Ascending aorta (tissue), 2 donors: Measurements from ENCODE around the gene UBE2Q2. TPM values are rescaled to one million over a fixed set of nuclear protein-coding genes. Genes with fewer than 3 reads are reported as not detected.

Experiments used
- DNase-seq, 2 donors: peaks; one replicate each; pipeline ENCODE4 v3.0.0-alpha.2; 2019; ENCODE audit warnings: low spot score in 2 of 2
- H3K27ac ChIP-seq, 2 donors: fragments of 200-600 bp; sonication (generic); one replicate each; pipeline ENCODE4 v1.5.1; 2016 to 2017; ENCODE audit warnings: mild to moderate bottlenecking in 1 of 2
- H3K27me3 ChIP-seq: fragments of 200-600 bp; sonication (generic); one replicate; pipeline ENCODE4 v1.5.1; 2017
- H3K36me3 ChIP-seq, 2 donors: fragments of 200-600 bp; sonication (generic); one replicate each; pipeline ENCODE4 v1.5.1; 2016
- H3K4me1 ChIP-seq, 2 donors: fragments of 200-600 bp; sonication (generic); one replicate each; pipeline ENCODE4 v1.5.1; 2016 to 2017; ENCODE audit warnings: mild to moderate bottlenecking in 1 of 2
- H3K4me3 ChIP-seq, 2 donors: fragments of 200-600 bp; sonication (generic); one replicate each; pipeline ENCODE4 v1.5.1; 2016 to 2017; ENCODE audit warnings: mild to moderate bottlenecking in 1 of 2
- H3K9me3 ChIP-seq, 2 donors: fragments of 200-600 bp; sonication (generic); one replicate each; pipeline ENCODE4 v1.5.1; 2016
- intact Hi-C: fragments of 100-400 bp; cut with DNase I; formaldehyde crosslinking; loops from one replicate; pipeline ENCODE4 v1.15.1; 2023
- total RNA-seq: library from RNA; depleted of rRNA; stranded (reverse); fragments of >200 nt; gene quantifications from one replicate; pipeline ENCODE4 v1.1.0, GENCODE V29; 2016
- TF ChIP-seq, protein P1 (sequence below), 3 experiments: fragments of 200-600 bp in 2 of 3; fragments of 450-650 bp in 1 of 3; sonication (generic) in 2 of 3; IDR thresholded peaks; one replicate each; pipeline ENCODE4 v1.5.1; 2016 to 2019; ENCODE audit warnings: antibody characterized with exemption in 3 of 3, mild to moderate bottlenecking in 1 of 3, moderate library complexity in 1 of 3

Gene UBE2Q2
- total RNA-seq, 1 donor from 2014 or later, result 40.3 TPM

GRCh38 chr15:75815811-75816719 lies 27.2 kb upstream of the UBE2Q2 start:
- TF ChIP-seq, protein P1, sequence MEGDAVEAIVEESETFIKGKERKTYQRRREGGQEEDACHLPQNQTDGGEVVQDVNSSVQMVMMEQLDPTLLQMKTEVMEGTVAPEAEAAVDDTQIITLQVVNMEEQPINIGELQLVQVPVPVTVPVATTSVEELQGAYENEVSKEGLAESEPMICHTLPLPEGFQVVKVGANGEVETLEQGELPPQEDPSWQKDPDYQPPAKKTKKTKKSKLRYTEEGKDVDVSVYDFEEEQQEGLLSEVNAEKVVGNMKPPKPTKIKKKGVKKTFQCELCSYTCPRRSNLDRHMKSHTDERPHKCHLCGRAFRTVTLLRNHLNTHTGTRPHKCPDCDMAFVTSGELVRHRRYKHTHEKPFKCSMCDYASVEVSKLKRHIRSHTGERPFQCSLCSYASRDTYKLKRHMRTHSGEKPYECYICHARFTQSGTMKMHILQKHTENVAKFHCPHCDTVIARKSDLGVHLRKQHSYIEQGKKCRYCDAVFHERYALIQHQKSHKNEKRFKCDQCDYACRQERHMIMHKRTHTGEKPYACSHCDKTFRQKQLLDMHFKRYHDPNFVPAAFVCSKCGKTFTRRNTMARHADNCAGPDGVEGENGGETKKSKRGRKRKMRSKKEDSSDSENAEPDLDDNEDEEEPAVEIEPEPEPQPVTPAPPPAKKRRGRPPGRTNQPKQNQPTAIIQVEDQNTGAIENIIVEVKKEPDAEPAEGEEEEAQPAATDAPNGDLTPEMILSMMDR (IDR thresholded peaks at IDR 0.05), result no peak
- H3K4me1 ChIP-seq, result no peaks in the 10 kb centered on the region
- H3K4me3 ChIP-seq, result no peak overlapping the region
- no peaks in the 10 kb centered on the region for H3K27me3 ChIP-seq
- H3K9me3 ChIP-seq, result no peaks in the 10 kb centered on the region
- H3K36me3 ChIP-seq, result no peaks in the 10 kb centered on the region
- no peak for DNase-seq
- no peak overlapping the region for H3K27ac ChIP-seq
- intact Hi-C loops, result loop anchor here (10.0 kb wide), 1 partner anchor 329 kb away; no protein-coding TSS in a partner anchor

DNA sequence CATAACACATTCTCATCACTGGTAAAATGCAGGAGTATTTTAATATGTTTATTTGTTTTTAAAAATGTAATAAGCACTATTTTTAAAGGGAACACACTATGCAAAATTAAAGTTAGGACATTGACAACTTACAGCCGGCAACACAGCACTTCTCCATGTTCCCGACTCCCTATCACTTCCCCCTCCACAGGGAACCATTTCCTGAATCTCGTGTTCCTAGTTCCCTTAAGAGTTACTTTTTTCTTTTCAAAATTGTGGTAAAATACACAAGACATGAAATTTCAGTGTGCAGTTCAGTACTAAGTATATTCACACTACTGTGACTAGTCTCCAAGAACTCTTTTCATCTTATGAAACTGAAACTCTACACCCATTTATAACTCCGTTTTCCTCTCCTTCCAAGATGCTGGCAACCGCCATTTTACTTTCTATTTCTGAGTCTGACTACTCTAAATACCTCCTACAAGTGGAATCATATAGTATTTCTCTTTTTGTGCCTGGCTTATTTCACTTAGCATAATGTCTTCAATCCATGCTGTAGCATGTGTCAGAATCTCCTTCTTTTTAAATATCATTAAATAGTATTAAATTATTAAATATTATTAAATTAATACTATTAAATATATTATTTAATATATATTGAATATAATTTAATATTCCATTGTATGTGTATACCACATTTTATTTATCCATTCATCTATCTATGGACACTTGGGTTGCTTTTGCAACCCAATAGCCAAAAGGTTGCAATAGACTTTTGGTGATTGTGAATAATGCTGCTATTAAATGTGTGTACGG lies 25.9 kb upstream of the UBE2Q2 start:
- intact Hi-C loops, result loop anchor here (10.0 kb wide), 1 partner anchor 327 kb away; no protein-coding TSS in a partner anchor
- no peaks in the 10 kb centered on the region for H3K27me3 ChIP-seq
- H3K4me3 ChIP-seq, result peak overlapping the region in 1 of 2 donors; percentile 33
- no peak overlapping the region for H3K27ac ChIP-seq
- DNase-seq, result no peak
- TF ChIP-seq, protein P1 (IDR thresholded peaks at IDR 0.05), result no peak
- no peaks in the 10 kb centered on the region for H3K4me1 ChIP-seq
- H3K36me3 ChIP-seq, result no peaks in the 10 kb centered on the region
- H3K9me3 ChIP-seq, result no peaks in the 10 kb centered on the region

DNA sequence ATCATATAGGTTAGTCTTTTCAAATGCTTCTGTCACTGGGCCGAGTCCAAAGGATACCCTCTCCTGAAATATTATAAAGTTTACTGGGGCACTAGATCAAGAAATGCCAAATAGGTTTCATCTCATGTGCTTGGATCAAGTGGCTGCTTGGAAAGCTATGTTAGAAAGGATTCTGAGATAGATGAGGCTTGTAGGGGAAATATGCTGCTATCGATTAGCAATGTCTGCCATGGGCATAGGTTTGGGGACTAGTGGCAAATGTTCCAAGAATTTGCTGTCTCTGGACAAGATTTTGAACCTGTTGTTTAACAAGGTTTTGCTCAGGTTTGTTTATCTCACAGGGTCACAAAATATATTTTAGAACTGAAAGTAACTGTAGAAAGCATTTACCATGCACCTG lies 23.0 kb upstream of the UBE2Q2 start:
- TF ChIP-seq, protein P1 (IDR thresholded peaks at IDR 0.05), result no peak
- H3K36me3 ChIP-seq, result no peaks in the 10 kb centered on the region
- H3K27ac ChIP-seq, result no peak overlapping the region
- H3K9me3 ChIP-seq, result no peaks in the 10 kb centered on the region
- H3K27me3 ChIP-seq, result no peaks in the 10 kb centered on the region
- intact Hi-C loops, result no loop called here
- H3K4me1 ChIP-seq, result no peaks in the 10 kb centered on the region
- no peak overlapping the region for H3K4me3 ChIP-seq
- DNase-seq, result no peak

GRCh38 chr15:75821786-75822345 lies 21.4 kb upstream of the UBE2Q2 start:
- intact Hi-C loops, result no loop called here
- TF ChIP-seq, protein P1 (IDR thresholded peaks at IDR 0.05), result no peak

DNA sequence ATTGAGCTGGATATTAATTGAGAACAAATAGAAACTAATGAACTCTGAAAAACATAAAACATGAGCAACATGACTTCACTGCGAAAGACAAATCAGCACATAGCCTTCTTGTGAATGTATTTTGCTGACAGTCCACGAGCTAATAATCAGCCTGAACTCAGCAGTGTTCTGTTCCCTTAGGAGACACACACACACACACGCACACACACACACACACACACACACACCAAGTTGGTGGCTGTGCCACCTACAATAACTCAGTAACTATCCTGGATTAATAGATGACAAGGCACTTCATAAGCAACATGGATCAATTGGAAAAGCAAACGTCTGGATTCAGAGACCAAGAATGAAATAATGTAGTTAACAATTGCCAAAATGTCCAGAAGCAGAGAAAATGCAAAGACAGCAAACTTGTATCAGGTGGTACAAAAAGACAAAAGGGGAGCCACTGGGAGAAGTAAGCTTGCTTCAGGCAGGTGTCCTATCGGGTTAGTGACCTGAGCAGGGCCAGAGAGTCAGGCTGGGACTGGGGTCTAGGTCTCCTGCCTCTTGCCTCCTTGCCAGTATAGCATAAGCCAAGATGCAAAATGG lies 20.5 kb upstream of the UBE2Q2 start:
- Histone ChIP-seq H3K36me3 (no peaks in the 10 kb centered on the region), H3K9me3 (no peaks in the 10 kb centered on the region), H3K27me3 (no peaks in the 10 kb centered on the region), H3K27ac (no peak overlapping the region), H3K4me1 (no peaks in the 10 kb centered on the region), H3K4me3 (no peak overlapping the region)
- TF ChIP-seq, protein P1 (IDR thresholded peaks at IDR 0.05), result no peak
- no peak for DNase-seq
- intact Hi-C loops, result no loop called here

More at GRCh38 chr15:75821786-75822345, 21.4 kb upstream of the UBE2Q2 start:
- H3K9me3 ChIP-seq, result no peaks in the 10 kb centered on the region
- H3K4me1 ChIP-seq, result no peaks in the 10 kb centered on the region
- no peaks in the 10 kb centered on the region for H3K36me3 ChIP-seq
- DNase-seq, result no peak
- H3K27ac ChIP-seq, result no peak overlapping the region
- no peak overlapping the region for H3K4me3 ChIP-seq
- H3K27me3 ChIP-seq, result no peaks in the 10 kb centered on the region
